GM12878 (cell line): Measurements from ENCODE around the gene SOX14.

Experiments used
- FOXM1 ChIP-seq: IDR thresholded peaks from 2 replicates; pipeline ENCODE4 v1.6.1; 2012; ENCODE audit warnings: low read depth, mild to moderate bottlenecking, inconsistent platforms, low read length, moderate library complexity
- MEF2B ChIP-seq: fragments of 450-650 bp; IDR thresholded peaks from 2 replicates; pipeline ENCODE4 v1.6.1; 2018; ENCODE audit warnings: mild to moderate bottlenecking, moderate library complexity; ENCODE audit not compliant: partially characterized antibody, poor library complexity, severe bottlenecking
- PAX8 ChIP-seq: fragments of 450-650 bp; IDR thresholded peaks from 2 replicates; pipeline ENCODE4 v1.6.1; 2017; ENCODE audit warnings: mild to moderate bottlenecking, moderate library complexity
- POLR2A ChIP-seq: IDR thresholded peaks from 2 replicates; pipeline ENCODE4 v1.6.1; 2011; ENCODE audit warnings: low read depth, mild to moderate bottlenecking, low read length
- SIN3A ChIP-seq: IDR thresholded peaks from 2 replicates; pipeline ENCODE4 v1.6.1; 2012; ENCODE audit warnings: low read depth, low read length, improper control_type of control experiment
- SMAD1 ChIP-seq: fragments of 450-650 bp; IDR thresholded peaks from 2 replicates; pipeline ENCODE4 v1.6.1; 2018; ENCODE audit warnings: mild to moderate bottlenecking, low read depth; ENCODE audit not compliant: partially characterized antibody
- SMC3 ChIP-seq: IDR thresholded peaks from 2 replicates; pipeline ENCODE4 v1.6.1; 2011; ENCODE audit warnings: low read length, improper control_type of control experiment, borderline replicate concordance
- STAT1 ChIP-seq: fragments of 450-650 bp; conservative IDR thresholded peaks from 2 replicates; pipeline ENCODE4 v1.6.1; 2014; ENCODE audit warnings: antibody characterized with exemption, mild to moderate bottlenecking
- TF ChIP-seq, protein P1 (sequence below), 3 experiments: IDR thresholded peaks in 2 of 3; conservative IDR thresholded peaks in 1 of 3; 2 replicates each; pipeline ENCODE4 v1.5.1; 2011; ENCODE audit warnings: low read depth in 3 of 3, low read length in 3 of 3, mild to moderate bottlenecking in 3 of 3, control low read depth in 2 of 3, moderate library complexity in 2 of 3, inconsistent platforms in 1 of 3, mixed read lengths in 1 of 3; ENCODE audit not compliant: control insufficient read depth in 2 of 3, insufficient read depth in 1 of 3; ENCODE audit errors: extremely low read depth in 1 of 3
- TF ChIP-seq, protein P2 (sequence below): IDR thresholded peaks from 2 replicates; pipeline ENCODE4 v1.6.1; 2012; ENCODE audit warnings: low read depth, low read length, improper control_type of control experiment

DNA sequence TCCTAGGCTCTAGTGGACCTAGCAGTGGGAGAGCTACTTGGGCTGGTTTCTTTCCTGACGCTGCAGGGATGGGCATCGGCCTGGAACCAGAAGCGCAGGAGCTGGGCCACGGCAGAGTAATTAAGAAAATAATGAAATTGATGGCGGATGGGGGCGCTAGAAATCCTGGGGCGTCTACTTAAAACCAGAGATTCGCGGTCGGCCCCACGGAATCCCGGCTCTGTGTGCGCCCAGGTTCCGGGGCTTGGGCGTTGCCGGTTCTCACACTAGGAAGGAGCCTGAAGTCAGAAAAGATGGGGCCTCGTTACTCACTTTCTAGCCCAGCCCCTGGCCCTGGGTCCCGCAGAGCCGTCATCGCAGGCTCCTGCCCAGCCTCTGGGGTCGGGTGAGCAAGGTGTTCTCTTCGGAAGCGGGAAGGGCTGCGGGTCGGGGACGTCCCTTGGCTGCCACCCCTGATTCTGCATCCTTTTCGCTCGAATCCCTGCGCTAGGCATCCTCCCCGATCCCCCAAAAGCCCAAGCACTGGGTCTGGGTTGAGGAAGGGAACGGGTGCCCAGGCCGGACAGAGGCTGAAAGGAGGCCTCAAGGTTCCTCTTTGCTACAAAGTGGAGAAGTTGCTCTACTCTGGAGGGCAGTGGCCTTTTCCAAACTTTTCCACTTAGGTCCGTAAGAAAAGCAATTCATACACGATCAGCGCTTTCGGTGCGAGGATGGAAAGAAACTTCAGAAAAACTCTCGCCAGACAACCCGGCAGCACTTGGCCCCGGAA, 6.1 kb downstream of the SOX14 start:
- TF ChIP-seq SIN3A (no peak), FOXM1 (no peak), STAT1 (no peak), PAX8 (no peak), SMC3 (no peak), POLR2A (no peak), MEF2B (no peak), SMAD1 (no peak)
- TF ChIP-seq, protein P1, sequence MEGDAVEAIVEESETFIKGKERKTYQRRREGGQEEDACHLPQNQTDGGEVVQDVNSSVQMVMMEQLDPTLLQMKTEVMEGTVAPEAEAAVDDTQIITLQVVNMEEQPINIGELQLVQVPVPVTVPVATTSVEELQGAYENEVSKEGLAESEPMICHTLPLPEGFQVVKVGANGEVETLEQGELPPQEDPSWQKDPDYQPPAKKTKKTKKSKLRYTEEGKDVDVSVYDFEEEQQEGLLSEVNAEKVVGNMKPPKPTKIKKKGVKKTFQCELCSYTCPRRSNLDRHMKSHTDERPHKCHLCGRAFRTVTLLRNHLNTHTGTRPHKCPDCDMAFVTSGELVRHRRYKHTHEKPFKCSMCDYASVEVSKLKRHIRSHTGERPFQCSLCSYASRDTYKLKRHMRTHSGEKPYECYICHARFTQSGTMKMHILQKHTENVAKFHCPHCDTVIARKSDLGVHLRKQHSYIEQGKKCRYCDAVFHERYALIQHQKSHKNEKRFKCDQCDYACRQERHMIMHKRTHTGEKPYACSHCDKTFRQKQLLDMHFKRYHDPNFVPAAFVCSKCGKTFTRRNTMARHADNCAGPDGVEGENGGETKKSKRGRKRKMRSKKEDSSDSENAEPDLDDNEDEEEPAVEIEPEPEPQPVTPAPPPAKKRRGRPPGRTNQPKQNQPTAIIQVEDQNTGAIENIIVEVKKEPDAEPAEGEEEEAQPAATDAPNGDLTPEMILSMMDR (IDR thresholded peaks at IDR 0.05 in 2 of 3, conservative IDR thresholded peaks at IDR 0.05 in 1 of 3; ENCODE audit: control insufficient read depth in 2 of 3, extremely low read depth in 1 of 3, insufficient read depth in 1 of 3, low read depth in 3 of 3, low read length in 3 of 3) = no peak
- TF ChIP-seq, protein P2, sequence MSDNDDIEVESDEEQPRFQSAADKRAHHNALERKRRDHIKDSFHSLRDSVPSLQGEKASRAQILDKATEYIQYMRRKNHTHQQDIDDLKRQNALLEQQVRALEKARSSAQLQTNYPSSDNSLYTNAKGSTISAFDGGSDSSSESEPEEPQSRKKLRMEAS = no peak
